Activated B cell treated with CpG ODN at 0.5 μM for 24 hours (primary cell): ENCODE data around the gene VPS37B. TPM values are rescaled to one million over a fixed set of nuclear protein-coding genes. Genes with fewer than 3 reads are reported as not detected.

Experiments
- ATAC-seq: fragments of 200-7000 bp; cut with Tn5 transposase; one replicate; pipeline ENCODE4 v1.10.0; 2021; ENCODE audit warnings: low read depth, mild to moderate bottlenecking, moderate library complexity
- CTCF ChIA-PET: fragments of 350-600 bp; sonication (Branson Sonifier 250); formaldehyde crosslinking; loops from one replicate; lab custom pipeline; 2021; ENCODE audit warnings: antibody characterized with exemption; lab: Charles Lee
- POLR2A ChIA-PET: fragments of 350-600 bp; sonication (Branson Sonifier 250); formaldehyde crosslinking; loops from one replicate; lab custom pipeline; 2021; ENCODE audit warnings: antibody characterized with exemption; lab: Charles Lee
- DNase-seq: peaks from one replicate; pipeline ENCODE4 v3.0.0; 2022
- H3K27ac Mint-ChIP-seq: one replicate; pipeline ENCODE4 v1.8.0; 2020; ENCODE audit warnings: mixed read lengths
- H3K27me3 Mint-ChIP-seq: one replicate; pipeline ENCODE4 v1.8.0; 2021; ENCODE audit warnings: mixed read lengths
- H3K36me3 Mint-ChIP-seq: one replicate; pipeline ENCODE4 v1.8.0; 2021; ENCODE audit warnings: low read depth, mixed read lengths
- H3K4me1 Mint-ChIP-seq: one replicate; pipeline ENCODE4 v1.8.0; 2021; ENCODE audit warnings: mixed read lengths
- H3K4me3 Mint-ChIP-seq: one replicate; pipeline ENCODE4 v1.8.0; 2020; ENCODE audit warnings: mild to moderate bottlenecking, mixed read lengths
- H3K9me3 Mint-ChIP-seq: one replicate; pipeline ENCODE4 v1.8.0; 2020; ENCODE audit warnings: mixed read lengths
- CTCF ChIP-seq: fragments of 200-600 bp; IDR thresholded peaks from one replicate; pipeline ENCODE4 v1.8.0; 2022; ENCODE audit warnings: antibody characterized with exemption, mild to moderate bottlenecking
- intact Hi-C: fragments of 100-400 bp; cut with micrococcal nuclease; formaldehyde crosslinking; loops from one replicate; pipeline ENCODE4 v1.15.1; 2024
- total RNA-seq: library from RNA; stranded (reverse); gene quantifications from 2 replicates; pipeline ENCODE4 v1.2.3, GENCODE V29; 2022

Gene VPS37B
- total RNA-seq, 1 donor from 2014 or later: 54.1 TPM

- ATAC-seq: no peak
- H3K9me3 Mint-ChIP-seq: no peaks in the 10 kb centered on the region
- ChIA-PET POLR2A (interaction anchor here (1.6 kb wide), 1 partner anchor 42 kb away, joined by 3 read pairs; no protein-coding TSS in a partner anchor), CTCF (no interaction called here)
- H3K27ac Mint-ChIP-seq: no peak overlapping the region
- peaks cover 47% of the 10 kb centered on the region for H3K4me1 Mint-ChIP-seq
- DNase-seq: no peak
- intact Hi-C loops: loop anchor here (5.0 kb wide), 1 partner anchor 33 kb away; the partner anchor contains the start of gene VPS37B
- TF ChIP-seq CTCF: no peak
- no peaks in the 10 kb centered on the region for H3K27me3 Mint-ChIP-seq
- no peaks in the 10 kb centered on the region for H3K36me3 Mint-ChIP-seq
- no peak overlapping the region for H3K4me3 Mint-ChIP-seq
Observed at GRCh38 chr12:122929812-122930211, 33.9 kb upstream of the VPS37B start.

- ChIA-PET CTCF (no interaction called here), POLR2A (no interaction called here)
- no peaks in the 10 kb centered on the region for H3K36me3 Mint-ChIP-seq
- H3K4me1 Mint-ChIP-seq: peaks cover 43% of the 10 kb centered on the region
- no peak overlapping the region for H3K27ac Mint-ChIP-seq
- no peak overlapping the region for H3K4me3 Mint-ChIP-seq
- intact Hi-C loops: no loop called here
- DNase-seq: no peak
- H3K9me3 Mint-ChIP-seq: no peaks in the 10 kb centered on the region
- TF ChIP-seq CTCF: no peak
- no peaks in the 10 kb centered on the region for H3K27me3 Mint-ChIP-seq
- no peak for ATAC-seq
Observed at GRCh38 chr12:122929148-122929538, 33.2 kb upstream of the VPS37B start.

- ChIA-PET POLR2A (interaction anchor here (0.7 to 2.2 kb wide), 2 partner anchors 39 to 57 kb away, joined by 4 to 5 read pairs; no protein-coding TSS in a partner anchor), CTCF (no interaction called here)
- Mint-ChIP-seq H3K27me3 (no peaks in the 10 kb centered on the region), H3K4me1 (peaks cover 38% of the 10 kb centered on the region), H3K4me3 (no peak overlapping the region), H3K36me3 (no peaks in the 10 kb centered on the region), H3K27ac (no peak overlapping the region), H3K9me3 (no peaks in the 10 kb centered on the region)
- no peak for ATAC-seq
- intact Hi-C loops: no loop called here
- no peak for TF ChIP-seq CTCF
- DNase-seq: no peak
Observed at GRCh38 chr12:122928404-122929147, 32.7 kb upstream of the VPS37B start.

GRCh38 chr12:122927756-122928403 lies 32.0 kb upstream of the VPS37B start:
- H3K9me3 Mint-ChIP-seq: no peaks in the 10 kb centered on the region
- ATAC-seq (no peak), DNase-seq (no peak)
- H3K4me1 Mint-ChIP-seq: peaks cover 38% of the 10 kb centered on the region
- no peaks in the 10 kb centered on the region for H3K27me3 Mint-ChIP-seq
- H3K4me3 Mint-ChIP-seq: peak overlapping the region; percentile 57
- ChIA-PET POLR2A (interaction anchor here (0.7 to 2.2 kb wide), 3 partner anchors 27 to 56 kb away, joined by 4 to 16 read pairs (median 5); no protein-coding TSS in a partner anchor), CTCF (interaction anchor here (1.3 kb wide), 1 partner anchor 18 kb away, joined by 4 read pairs; no protein-coding TSS in a partner anchor)
- no peak for TF ChIP-seq CTCF
- no peaks in the 10 kb centered on the region for H3K36me3 Mint-ChIP-seq
- peak overlapping the region; percentile 82 for H3K27ac Mint-ChIP-seq
- intact Hi-C loops: no loop called here

GRCh38 chr12:122921917-122922316 lies 26.0 kb upstream of the VPS37B start:
- Mint-ChIP-seq H3K9me3 (no peaks in the 10 kb centered on the region), H3K36me3 (no peaks in the 10 kb centered on the region), H3K27me3 (no peaks in the 10 kb centered on the region), H3K4me3 (no peak overlapping the region), H3K4me1 (peaks cover 20% of the 10 kb centered on the region), H3K27ac (no peak overlapping the region)
- intact Hi-C loops: no loop called here
- CTCF ChIA-PET: no interaction called here
- ATAC-seq (no peak), DNase-seq (no peak)
- POLR2A ChIA-PET: interaction anchor here (0.6 kb wide), 1 partner anchor 34 kb away, joined by 3 read pairs; no protein-coding TSS in a partner anchor
- TF ChIP-seq CTCF: no peak
